GM18502 (cell line): ENCODE data around the gene ISOC2.
"Not testable (repeated sequence)": the region's sequence is repeated elsewhere in the genome, so short reads cannot be mapped to it uniquely, and the experiment has no call there.

Experiments used
- ATAC-seq: cut with Tn5 transposase; IDR thresholded peaks from one replicate; pipeline ENCODE4 v1.9.1; 2021; ENCODE audit warnings: mild to moderate bottlenecking; ENCODE audit not compliant: unreplicated experiment, poor library complexity

Gene ISOC2

GRCh38 chr19:55461974-55462626, 658 bp upstream of the ISOC2 start:
- ATAC-seq = no peak

GRCh38 chr19:55460670-55461258, 678 bp downstream of the ISOC2 start:
- no peak for ATAC-seq

GRCh38 chr19:55459950-55460657, 1.3 kb downstream of the ISOC2 start:
- ATAC-seq = no peak

GRCh38 chr19:55459551-55459949, 1.9 kb downstream of the ISOC2 start:
- ATAC-seq = no peak

GRCh38 chr19:55457683-55458457, 3.6 kb downstream of the ISOC2 start:
- ATAC-seq = no peak

GRCh38 chr19:55456347-55456746, 5.1 kb downstream of the ISOC2 start:
- no peak for ATAC-seq

- ATAC-seq = no peak
These were observed 5.7 kb downstream of the ISOC2 start for GRCh38 chr19:55455576-55456235.

GRCh38 chr19:55454787-55455243, 6.6 kb downstream of the ISOC2 start:
- ATAC-seq = no peak

- no peak for ATAC-seq
These were observed 7.8 kb downstream of the ISOC2 start for GRCh38 chr19:55453511-55454260.

GRCh38 chr19:55452749-55453346, 8.6 kb downstream of the ISOC2 start:
- no peak for ATAC-seq

- no peak for ATAC-seq
These were observed 9.3 kb downstream of the ISOC2 start for GRCh38 chr19:55451965-55452748.

GRCh38 chr19:55451163-55451964, 10.1 kb downstream of the ISOC2 start:
- no peak for ATAC-seq

GRCh38 chr19:55449469-55449868, 12.0 kb downstream of the ISOC2 start:
- no peak for ATAC-seq

GRCh38 chr19:55448175-55448490, 13.3 kb downstream of the ISOC2 start:
- ATAC-seq = not testable (repeated sequence)

- ATAC-seq = no peak
These were observed 13.8 kb downstream of the ISOC2 start for GRCh38 chr19:55447421-55448174.

- ATAC-seq = no peak
These were observed 15.4 kb downstream of the ISOC2 start for GRCh38 chr19:55446060-55446459.

GRCh38 chr19:55444646-55445045, 16.8 kb downstream of the ISOC2 start:
- ATAC-seq = no peak
